ENCODE results near the gene IPO4. TPM values are rescaled to one million over a fixed set of nuclear protein-coding genes. Genes with fewer than 3 reads are reported as not detected.

Gene IPO4
- total and polyA plus RNA-seq, 2 of the 13 experiments (the other 11 are each of a cell fraction or from before 2014, with no cell fraction given): 39.0 to 179 TPM

- TF ChIP-seq ZXDC (CRISPR knock-in tag; IDR thresholded peaks at IDR 0.05): peak; percentile 87; the same call in 1 of the 2 replicates
- peak; percentile 89; the same call in 1 of the 2 replicates for TF ChIP-seq ZNF230 (CRISPR knock-in tag; IDR thresholded peaks at IDR 0.05)
- peak; percentile 71 for TF ChIP-seq NFYC (CRISPR knock-in tag; IDR thresholded peaks at IDR 0.05)
- TF ChIP-seq KDM3A (CRISPR knock-in tag; IDR thresholded peaks at IDR 0.05; ENCODE audit: low read depth): peak; percentile 99
- TF ChIP-seq PAWR (CRISPR knock-in tag; IDR thresholded peaks at IDR 0.05; ENCODE audit: borderline replicate concordance): no peak; the same call in 1 of the 2 replicates
- no peak for TF ChIP-seq HNRNPUL1 (IDR thresholded peaks at IDR 0.05; ENCODE audit: low read depth, low read length)
- TF ChIP-seq ZNF672 (CRISPR knock-in tag; IDR thresholded peaks at IDR 0.05): no peak
- TF ChIP-seq, protein P1, sequence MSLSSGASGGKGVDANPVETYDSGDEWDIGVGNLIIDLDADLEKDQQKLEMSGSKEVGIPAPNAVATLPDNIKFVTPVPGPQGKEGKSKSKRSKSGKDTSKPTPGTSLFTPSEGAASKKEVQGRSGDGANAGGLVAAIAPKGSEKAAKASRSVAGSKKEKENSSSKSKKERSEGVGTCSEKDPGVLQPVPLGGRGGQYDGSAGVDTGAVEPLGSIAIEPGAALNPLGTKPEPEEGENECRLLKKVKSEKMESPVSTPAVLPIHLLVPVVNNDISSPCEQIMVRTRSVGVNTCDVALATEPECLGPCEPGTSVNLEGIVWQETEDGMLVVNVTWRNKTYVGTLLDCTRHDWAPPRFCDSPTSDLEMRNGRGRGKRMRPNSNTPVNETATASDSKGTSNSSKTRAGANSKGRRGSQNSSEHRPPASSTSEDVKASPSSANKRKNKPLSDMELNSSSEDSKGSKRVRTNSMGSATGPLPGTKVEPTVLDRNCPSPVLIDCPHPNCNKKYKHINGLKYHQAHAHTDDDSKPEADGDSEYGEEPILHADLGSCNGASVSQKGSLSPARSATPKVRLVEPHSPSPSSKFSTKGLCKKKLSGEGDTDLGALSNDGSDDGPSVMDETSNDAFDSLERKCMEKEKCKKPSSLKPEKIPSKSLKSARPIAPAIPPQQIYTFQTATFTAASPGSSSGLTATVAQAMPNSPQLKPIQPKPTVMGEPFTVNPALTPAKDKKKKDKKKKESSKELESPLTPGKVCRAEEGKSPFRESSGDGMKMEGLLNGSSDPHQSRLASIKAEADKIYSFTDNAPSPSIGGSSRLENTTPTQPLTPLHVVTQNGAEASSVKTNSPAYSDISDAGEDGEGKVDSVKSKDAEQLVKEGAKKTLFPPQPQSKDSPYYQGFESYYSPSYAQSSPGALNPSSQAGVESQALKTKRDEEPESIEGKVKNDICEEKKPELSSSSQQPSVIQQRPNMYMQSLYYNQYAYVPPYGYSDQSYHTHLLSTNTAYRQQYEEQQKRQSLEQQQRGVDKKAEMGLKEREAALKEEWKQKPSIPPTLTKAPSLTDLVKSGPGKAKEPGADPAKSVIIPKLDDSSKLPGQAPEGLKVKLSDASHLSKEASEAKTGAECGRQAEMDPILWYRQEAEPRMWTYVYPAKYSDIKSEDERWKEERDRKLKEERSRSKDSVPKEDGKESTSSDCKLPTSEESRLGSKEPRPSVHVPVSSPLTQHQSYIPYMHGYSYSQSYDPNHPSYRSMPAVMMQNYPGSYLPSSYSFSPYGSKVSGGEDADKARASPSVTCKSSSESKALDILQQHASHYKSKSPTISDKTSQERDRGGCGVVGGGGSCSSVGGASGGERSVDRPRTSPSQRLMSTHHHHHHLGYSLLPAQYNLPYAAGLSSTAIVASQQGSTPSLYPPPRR (CRISPR knock-in tag; IDR thresholded peaks at IDR 0.05; ENCODE audit: borderline replicate concordance): peak; percentile 66; the same call in 1 of the 2 replicates
- TF ChIP-seq FOSL2 (CRISPR knock-in tag; IDR thresholded peaks at IDR 0.05): peak; percentile 88
- TF ChIP-seq NFE2L2 (IDR thresholded peaks at IDR 0.05; ENCODE audit: low read length): peak; percentile 11; the same call in 1 of the 2 replicates
- TF ChIP-seq ATAD3A (CRISPR knock-in tag; IDR thresholded peaks at IDR 0.05): peak; percentile 70; the same call in 1 of the 2 replicates
- TF ChIP-seq NFKBIZ (CRISPR knock-in tag; IDR thresholded peaks at IDR 0.05): peak; percentile 98
- TF ChIP-seq SMYD3 (CRISPR knock-in tag; IDR thresholded peaks at IDR 0.05): peak; percentile 80
- TF ChIP-seq ZNF160 (CRISPR knock-in tag; IDR thresholded peaks at IDR 0.05): peak; percentile 43; the same call in 1 of the 2 replicates
- no peak for TF ChIP-seq NKX3-1 (CRISPR knock-in tag; IDR thresholded peaks at IDR 0.05)
- TF ChIP-seq MEIS1 (CRISPR knock-in tag; IDR thresholded peaks at IDR 0.05; ENCODE audit: borderline replicate concordance): no peak
- TF ChIP-seq JUND (CRISPR knock-in tag; IDR thresholded peaks at IDR 0.05): peak; percentile 58; the same call in 1 of the 2 replicates
- peak; percentile 94; the same call in 1 of the 2 replicates for TF ChIP-seq RFXAP (CRISPR knock-in tag; IDR thresholded peaks at IDR 0.05; ENCODE audit: borderline replicate concordance)
- TF ChIP-seq ZNF256 (CRISPR knock-in tag; conservative IDR thresholded peaks at IDR 0.05): peak; percentile 96
- TF ChIP-seq MYC (CRISPR knock-in tag; IDR thresholded peaks at IDR 0.05; ENCODE audit: borderline replicate concordance): peak; percentile 99
- TF ChIP-seq ZNF546 (CRISPR knock-in tag; conservative IDR thresholded peaks at IDR 0.05): peak; percentile 89
- TF ChIP-seq ZNF20 (CRISPR knock-in tag; IDR thresholded peaks at IDR 0.05): no peak
- TF ChIP-seq SNRNP70 (IDR thresholded peaks at IDR 0.05; ENCODE audit: low read depth, low read length): no peak
These were observed 27.5 kb downstream of the IPO4 start, which contains the start of gene IRF9 (continued) for GRCh38 chr14:24160850-24161804.

All from HepG2 (cell line).